ENCODE results near the gene MUC5AC.

GRCh38 chr11:1226226-1226985, 68.7 kb downstream of the MUC5AC start:
- TF ChIP-seq NFYB (CRISPR knock-in tag; conservative IDR thresholded peaks at IDR 0.05; ENCODE audit: low read depth): no peak
- TF ChIP-seq ZNF263 (CRISPR knock-in tag; IDR thresholded peaks at IDR 0.05; ENCODE audit: low read depth): no peak
- TF ChIP-seq, protein P1, sequence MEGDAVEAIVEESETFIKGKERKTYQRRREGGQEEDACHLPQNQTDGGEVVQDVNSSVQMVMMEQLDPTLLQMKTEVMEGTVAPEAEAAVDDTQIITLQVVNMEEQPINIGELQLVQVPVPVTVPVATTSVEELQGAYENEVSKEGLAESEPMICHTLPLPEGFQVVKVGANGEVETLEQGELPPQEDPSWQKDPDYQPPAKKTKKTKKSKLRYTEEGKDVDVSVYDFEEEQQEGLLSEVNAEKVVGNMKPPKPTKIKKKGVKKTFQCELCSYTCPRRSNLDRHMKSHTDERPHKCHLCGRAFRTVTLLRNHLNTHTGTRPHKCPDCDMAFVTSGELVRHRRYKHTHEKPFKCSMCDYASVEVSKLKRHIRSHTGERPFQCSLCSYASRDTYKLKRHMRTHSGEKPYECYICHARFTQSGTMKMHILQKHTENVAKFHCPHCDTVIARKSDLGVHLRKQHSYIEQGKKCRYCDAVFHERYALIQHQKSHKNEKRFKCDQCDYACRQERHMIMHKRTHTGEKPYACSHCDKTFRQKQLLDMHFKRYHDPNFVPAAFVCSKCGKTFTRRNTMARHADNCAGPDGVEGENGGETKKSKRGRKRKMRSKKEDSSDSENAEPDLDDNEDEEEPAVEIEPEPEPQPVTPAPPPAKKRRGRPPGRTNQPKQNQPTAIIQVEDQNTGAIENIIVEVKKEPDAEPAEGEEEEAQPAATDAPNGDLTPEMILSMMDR (IDR thresholded peaks at IDR 0.05): no peak
- no peak for TF ChIP-seq FOXJ3 (CRISPR knock-in tag; IDR thresholded peaks at IDR 0.05; ENCODE audit: borderline replicate concordance)
- TF ChIP-seq, protein P2, sequence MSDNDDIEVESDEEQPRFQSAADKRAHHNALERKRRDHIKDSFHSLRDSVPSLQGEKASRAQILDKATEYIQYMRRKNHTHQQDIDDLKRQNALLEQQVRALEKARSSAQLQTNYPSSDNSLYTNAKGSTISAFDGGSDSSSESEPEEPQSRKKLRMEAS (CRISPR knock-in tag; IDR thresholded peaks at IDR 0.05): no peak
- TF ChIP-seq, protein P3, sequence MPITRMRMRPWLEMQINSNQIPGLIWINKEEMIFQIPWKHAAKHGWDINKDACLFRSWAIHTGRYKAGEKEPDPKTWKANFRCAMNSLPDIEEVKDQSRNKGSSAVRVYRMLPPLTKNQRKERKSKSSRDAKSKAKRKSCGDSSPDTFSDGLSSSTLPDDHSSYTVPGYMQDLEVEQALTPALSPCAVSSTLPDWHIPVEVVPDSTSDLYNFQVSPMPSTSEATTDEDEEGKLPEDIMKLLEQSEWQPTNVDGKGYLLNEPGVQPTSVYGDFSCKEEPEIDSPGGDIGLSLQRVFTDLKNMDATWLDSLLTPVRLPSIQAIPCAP (CRISPR knock-in tag; IDR thresholded peaks at IDR 0.05): no peak
- TF ChIP-seq ESRRA (CRISPR knock-in tag; IDR thresholded peaks at IDR 0.05; ENCODE audit: borderline replicate concordance): no peak
- no peak for TF ChIP-seq TEAD4 (CRISPR knock-in tag; IDR thresholded peaks at IDR 0.05)
- no peak for TF ChIP-seq GTF2I (CRISPR knock-in tag; conservative IDR thresholded peaks at IDR 0.05)
- no peak for TF ChIP-seq MYBL2 (CRISPR knock-in tag; IDR thresholded peaks at IDR 0.05)
- no peak for TF ChIP-seq SOX15 (CRISPR knock-in tag; IDR thresholded peaks at IDR 0.05)
- TF ChIP-seq USF2 (CRISPR knock-in tag; IDR thresholded peaks at IDR 0.05): no peak
- TF ChIP-seq E2F1 (CRISPR knock-in tag; IDR thresholded peaks at IDR 0.05): no peak
- TF ChIP-seq, protein P4, sequence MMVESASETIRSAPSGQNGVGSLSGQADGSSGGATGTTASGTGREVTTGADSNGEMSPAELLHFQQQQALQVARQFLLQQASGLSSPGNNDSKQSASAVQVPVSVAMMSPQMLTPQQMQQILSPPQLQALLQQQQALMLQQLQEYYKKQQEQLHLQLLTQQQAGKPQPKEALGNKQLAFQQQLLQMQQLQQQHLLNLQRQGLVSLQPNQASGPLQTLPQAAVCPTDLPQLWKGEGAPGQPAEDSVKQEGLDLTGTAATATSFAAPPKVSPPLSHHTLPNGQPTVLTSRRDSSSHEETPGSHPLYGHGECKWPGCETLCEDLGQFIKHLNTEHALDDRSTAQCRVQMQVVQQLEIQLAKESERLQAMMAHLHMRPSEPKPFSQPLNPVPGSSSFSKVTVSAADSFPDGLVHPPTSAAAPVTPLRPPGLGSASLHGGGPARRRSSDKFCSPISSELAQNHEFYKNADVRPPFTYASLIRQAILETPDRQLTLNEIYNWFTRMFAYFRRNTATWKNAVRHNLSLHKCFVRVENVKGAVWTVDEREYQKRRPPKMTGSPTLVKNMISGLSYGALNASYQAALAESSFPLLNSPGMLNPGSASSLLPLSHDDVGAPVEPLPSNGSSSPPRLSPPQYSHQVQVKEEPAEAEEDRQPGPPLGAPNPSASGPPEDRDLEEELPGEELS (CRISPR knock-in tag; IDR thresholded peaks at IDR 0.05): no peak
